ENCODE data around the gene MBNL1.

DNA sequence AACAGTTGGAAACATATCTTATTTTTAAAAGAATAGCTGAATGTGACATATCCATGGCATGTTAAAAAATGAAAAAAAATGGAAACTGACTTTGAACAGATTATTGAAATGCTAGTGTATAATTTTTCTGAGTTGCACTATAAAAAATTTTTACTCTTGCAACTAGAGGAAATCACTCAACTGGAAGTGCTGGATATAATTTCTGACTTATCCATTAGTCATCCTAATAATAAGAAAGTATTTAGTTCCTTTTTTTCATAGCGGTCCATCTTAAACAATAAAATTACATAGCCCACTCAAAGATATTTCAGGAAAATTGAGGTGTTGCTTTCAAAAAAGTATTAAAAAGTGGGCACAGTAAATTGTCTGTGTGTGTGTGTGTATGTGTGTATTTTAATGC is 80.7 kb downstream of the MBNL1 start:
- TF ChIP-seq, protein P1, sequence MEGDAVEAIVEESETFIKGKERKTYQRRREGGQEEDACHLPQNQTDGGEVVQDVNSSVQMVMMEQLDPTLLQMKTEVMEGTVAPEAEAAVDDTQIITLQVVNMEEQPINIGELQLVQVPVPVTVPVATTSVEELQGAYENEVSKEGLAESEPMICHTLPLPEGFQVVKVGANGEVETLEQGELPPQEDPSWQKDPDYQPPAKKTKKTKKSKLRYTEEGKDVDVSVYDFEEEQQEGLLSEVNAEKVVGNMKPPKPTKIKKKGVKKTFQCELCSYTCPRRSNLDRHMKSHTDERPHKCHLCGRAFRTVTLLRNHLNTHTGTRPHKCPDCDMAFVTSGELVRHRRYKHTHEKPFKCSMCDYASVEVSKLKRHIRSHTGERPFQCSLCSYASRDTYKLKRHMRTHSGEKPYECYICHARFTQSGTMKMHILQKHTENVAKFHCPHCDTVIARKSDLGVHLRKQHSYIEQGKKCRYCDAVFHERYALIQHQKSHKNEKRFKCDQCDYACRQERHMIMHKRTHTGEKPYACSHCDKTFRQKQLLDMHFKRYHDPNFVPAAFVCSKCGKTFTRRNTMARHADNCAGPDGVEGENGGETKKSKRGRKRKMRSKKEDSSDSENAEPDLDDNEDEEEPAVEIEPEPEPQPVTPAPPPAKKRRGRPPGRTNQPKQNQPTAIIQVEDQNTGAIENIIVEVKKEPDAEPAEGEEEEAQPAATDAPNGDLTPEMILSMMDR (IDR thresholded peaks at IDR 0.05; ENCODE audit: low read depth, low read length, poor library complexity, severe bottlenecking) = no peak
- no peak for TF ChIP-seq EZH2phosphoT487 (IDR thresholded peaks at IDR 0.05; ENCODE audit: borderline replicate concordance, low read length)
